Measurements from ENCODE around the gene RBM34.
"Not testable (repeated sequence)": the region's sequence is repeated elsewhere in the genome, so short reads cannot be mapped to it uniquely, and the experiment has no call there.

RBM34 gene

GRCh38 chr1:235160957-235161684 lies at the start of gene RBM34:
TSS of gene RBM34 (minus strand) at chr1:235161250. CDS start at chr1:235161226, 24 bp downstream.
- Histone ChIP-seq H3K27me3 (ENCODE audit: insufficient read depth, poor library complexity, severe bottlenecking) (no peaks in the 10 kb centered on the region), H3K4me3 (ENCODE audit: severe bottlenecking) (peak within 1 kb of the TSS; percentile 71), H3K4me1 (ENCODE audit: insufficient read depth, poor library complexity, severe bottlenecking) (peaks cover 3% of the 10 kb centered on the region), H3K9me3 (ENCODE audit: severe bottlenecking) (no peaks in the 10 kb centered on the region), H3K36me3 (ENCODE audit: low read depth) (peaks cover 41% of the 10 kb centered on the region), H3K27ac (ENCODE audit: poor library complexity, severe bottlenecking) (peak within 1 kb of the TSS; percentile 59)
- peak; percentile 89 for ATAC-seq (ENCODE audit: low read depth)
- no peak for TF ChIP-seq CTCF (IDR thresholded peaks at IDR 0.05; ENCODE audit: poor library complexity, severe bottlenecking)
- peak; percentile 77 for DNase-seq (ENCODE audit: low spot score)

- Histone ChIP-seq H3K4me1 (ENCODE audit: insufficient read depth, poor library complexity, severe bottlenecking) (no peaks in the 10 kb centered on the region), H3K36me3 (ENCODE audit: low read depth) (peaks cover 5% of the 10 kb centered on the region; the same call in 1 of the 2 replicates), H3K27me3 (ENCODE audit: insufficient read depth, poor library complexity, severe bottlenecking) (no peaks in the 10 kb centered on the region), H3K27ac (ENCODE audit: poor library complexity, severe bottlenecking) (no peak overlapping the region), H3K4me3 (ENCODE audit: severe bottlenecking) (no peak overlapping the region), H3K9me3 (ENCODE audit: severe bottlenecking) (no peaks in the 10 kb centered on the region)
- no peak for TF ChIP-seq CTCF (IDR thresholded peaks at IDR 0.05; ENCODE audit: poor library complexity, severe bottlenecking)
- no peak for DNase-seq (ENCODE audit: low spot score)
- no peak for ATAC-seq (ENCODE audit: low read depth)
These were observed 46.1 kb upstream of the RBM34 start for GRCh38 chr1:235207209-235207565.

- no peaks in the 10 kb centered on the region for H3K4me1 ChIP-seq (ENCODE audit: insufficient read depth, poor library complexity, severe bottlenecking)
- H3K36me3 ChIP-seq (ENCODE audit: low read depth), result peaks cover 5% of the 10 kb centered on the region; the same call in 1 of the 2 replicates
- ATAC-seq (ENCODE audit: low read depth) (no peak), DNase-seq (ENCODE audit: low spot score) (no peak)
- no peak for TF ChIP-seq CTCF (IDR thresholded peaks at IDR 0.05; ENCODE audit: poor library complexity, severe bottlenecking)
- no peak overlapping the region for H3K27ac ChIP-seq (ENCODE audit: poor library complexity, severe bottlenecking)
- no peaks in the 10 kb centered on the region for H3K27me3 ChIP-seq (ENCODE audit: insufficient read depth, poor library complexity, severe bottlenecking)
- H3K9me3 ChIP-seq (ENCODE audit: severe bottlenecking), result no peaks in the 10 kb centered on the region
- H3K4me3 ChIP-seq (ENCODE audit: severe bottlenecking), result no peak overlapping the region
These were observed 45.6 kb upstream of the RBM34 start for GRCh38 chr1:235206533-235207208.

- no peaks in the 10 kb centered on the region for H3K9me3 ChIP-seq (ENCODE audit: severe bottlenecking)
- no peaks in the 10 kb centered on the region for H3K27me3 ChIP-seq (ENCODE audit: insufficient read depth, poor library complexity, severe bottlenecking)
- TF ChIP-seq CTCF (IDR thresholded peaks at IDR 0.05; ENCODE audit: poor library complexity, severe bottlenecking), result no peak
- H3K36me3 ChIP-seq (ENCODE audit: low read depth), result peaks cover 5% of the 10 kb centered on the region; the same call in 1 of the 2 replicates
- no peaks in the 10 kb centered on the region for H3K4me1 ChIP-seq (ENCODE audit: insufficient read depth, poor library complexity, severe bottlenecking)
- DNase-seq (ENCODE audit: low spot score), result no peak
- ATAC-seq (ENCODE audit: low read depth), result no peak
- no peak overlapping the region for H3K4me3 ChIP-seq (ENCODE audit: severe bottlenecking)
- H3K27ac ChIP-seq (ENCODE audit: poor library complexity, severe bottlenecking), result no peak overlapping the region
These were observed 44.6 kb upstream of the RBM34 start for GRCh38 chr1:235205687-235206086.

GRCh38 chr1:235203428-235203827 lies 42.4 kb upstream of the RBM34 start:
- ATAC-seq (ENCODE audit: low read depth) (no peak), DNase-seq (ENCODE audit: low spot score) (no peak)
- Histone ChIP-seq H3K36me3 (ENCODE audit: low read depth) (peaks cover 5% of the 10 kb centered on the region; the same call in 1 of the 2 replicates), H3K9me3 (ENCODE audit: severe bottlenecking) (no peaks in the 10 kb centered on the region), H3K27ac (ENCODE audit: poor library complexity, severe bottlenecking) (no peak overlapping the region), H3K4me1 (ENCODE audit: insufficient read depth, poor library complexity, severe bottlenecking) (no peaks in the 10 kb centered on the region), H3K27me3 (ENCODE audit: insufficient read depth, poor library complexity, severe bottlenecking) (no peaks in the 10 kb centered on the region), H3K4me3 (ENCODE audit: severe bottlenecking) (no peak overlapping the region)
- TF ChIP-seq CTCF (IDR thresholded peaks at IDR 0.05; ENCODE audit: poor library complexity, severe bottlenecking), result no peak

- ATAC-seq (ENCODE audit: low read depth); H3K36me3 ChIP-seq (ENCODE audit: low read depth); H3K4me1 ChIP-seq (ENCODE audit: insufficient read depth, poor library complexity, severe bottlenecking); DNase-seq (ENCODE audit: low spot score); H3K27ac ChIP-seq (ENCODE audit: poor library complexity, severe bottlenecking); H3K4me3 ChIP-seq (ENCODE audit: severe bottlenecking); H3K27me3 ChIP-seq (ENCODE audit: insufficient read depth, poor library complexity, severe bottlenecking); H3K9me3 ChIP-seq (ENCODE audit: severe bottlenecking): not testable (repeated sequence)
These were observed 41.4 kb upstream of the RBM34 start for GRCh38 chr1:235202447-235202846.
